Measurements from ENCODE around the gene HEATR5A. TPM values are rescaled to one million over a fixed set of nuclear protein-coding genes. Genes with fewer than 3 reads are reported as not detected.

HEATR5A gene
- total and polyA plus RNA-seq, 9 of the 15 experiments (the other 6 are each of a cell fraction or from before 2014, with no cell fraction given), result 8.0 to 50.9 (median 23.0) TPM

DNA sequence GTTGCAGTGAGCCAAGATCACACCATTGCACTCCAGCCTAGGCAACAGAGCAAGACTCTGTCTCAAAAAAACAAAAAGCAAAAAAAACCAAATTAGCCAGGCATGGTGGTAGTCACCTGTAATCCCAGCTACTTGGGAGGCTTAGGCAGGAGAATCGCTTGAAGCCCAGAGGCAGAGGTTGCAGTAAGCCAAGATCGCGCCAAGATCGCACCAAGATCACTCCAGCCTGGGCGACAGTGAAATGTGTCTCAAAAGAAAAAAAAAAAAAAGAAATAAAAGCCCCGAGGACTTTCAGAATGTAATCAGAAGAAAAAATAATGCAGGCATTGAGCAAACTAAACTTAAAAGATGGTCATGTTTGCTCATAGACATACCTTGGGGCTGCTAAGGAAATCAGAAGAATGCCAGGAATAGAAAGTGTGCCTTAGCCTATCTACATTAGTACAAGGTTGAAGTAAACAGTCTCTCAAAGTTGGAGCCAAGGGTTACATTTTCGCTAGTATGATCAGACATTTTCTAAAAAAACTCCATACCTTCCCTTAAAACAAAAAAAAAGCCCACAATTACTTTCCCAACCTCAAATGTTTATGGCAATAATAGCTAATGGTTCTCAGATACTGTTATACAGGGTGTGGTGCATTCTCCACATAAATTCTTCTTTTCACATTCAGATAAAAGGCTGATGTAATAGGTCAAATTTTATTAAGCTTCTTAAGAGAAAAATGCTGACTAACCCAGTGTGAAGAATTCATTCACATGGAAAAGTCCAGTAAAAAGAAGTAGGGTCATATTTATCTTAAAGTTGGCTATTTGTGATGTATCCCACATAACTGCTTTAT, 21.1 kb upstream of the HEATR5A start (continued):
- TF ChIP-seq SMAD4 (CRISPR knock-in tag; conservative IDR thresholded peaks at IDR 0.05) (no peak), SMARCE1 (IDR thresholded peaks at IDR 0.05) (no peak), SREBF2 (CRISPR knock-in tag; IDR thresholded peaks at IDR 0.05) (no peak)

GRCh38 chr14:31440280-31440679, 19.9 kb upstream of the HEATR5A start:
- DNase-seq (ENCODE audit: extremely low read depth in 1 of 4, low spot score in 3 of 4) (no peak), FAIRE-seq (no peak), ATAC-seq (no peak)
- Histone ChIP-seq H3K36me3 (ENCODE audit: control insufficient read depth, insufficient read depth, low read length) (no peaks in the 10 kb centered on the region), H3K4me3 (no peak overlapping the region), H3K79me2 (ENCODE audit: control insufficient read depth, insufficient read depth, low read length) (no peaks in the 10 kb centered on the region), H3K27me3 (ENCODE audit: control insufficient read depth in 2 of 2, insufficient read depth in 2 of 2, low read length in 2 of 2) (no peaks in the 10 kb centered on the region), H4K20me1 (replicated peaks; ENCODE audit: control insufficient read depth, insufficient read depth, low read length) (no peaks in the 10 kb centered on the region), H3K4me1 (replicated peaks in 1 of 2; ENCODE audit: control insufficient read depth in 2 of 2, insufficient read depth in 2 of 2, low read length in 2 of 2) (no peaks in the 10 kb centered on the region), H3K4me2 (ENCODE audit: insufficient read depth, low read length) (no peak overlapping the region), H3K27ac (ENCODE audit: extremely low read depth, low read depth, low read length) (no peak overlapping the region), H2AFZ (ENCODE audit: low read depth, low read length) (no peak overlapping the region), H3K9me1 (ENCODE audit: control insufficient read depth, insufficient read depth, low read length) (no peaks in the 10 kb centered on the region), H3K9me3 (replicated peaks; ENCODE audit: control insufficient read depth, insufficient read depth, low read depth, low read length) (no peaks in the 10 kb centered on the region), H3K9ac (ENCODE audit: insufficient read depth in 1 of 2, low read depth in 2 of 2, low read length in 2 of 2) (no peak overlapping the region)
- in situ Hi-C loops (cut with MboI) (no loop called here), intact Hi-C loops (cut with micrococcal nuclease) (no loop called here)
- TF ChIP-seq KLF16 (IDR thresholded peaks at IDR 0.05), result no peak
- no peak for TF ChIP-seq ZBTB7A (IDR thresholded peaks at IDR 0.05; ENCODE audit: borderline replicate concordance, control insufficient read depth, low read depth, low read length)
- no peak for TF ChIP-seq NFE2 (IDR thresholded peaks at IDR 0.05; ENCODE audit: low read depth)
- TF ChIP-seq NFIX (CRISPR knock-in tag; IDR thresholded peaks at IDR 0.05; ENCODE audit: low read depth), result no peak
- no peak for TF ChIP-seq PTTG1 (tag; IDR thresholded peaks at IDR 0.05; ENCODE audit: low read depth)
- TF ChIP-seq SOX6 (IDR thresholded peaks at IDR 0.05), result no peak
- no peak for TF ChIP-seq ZNF232 (CRISPR knock-in tag; IDR thresholded peaks at IDR 0.05)
- no peak for TF ChIP-seq HDAC1 (IDR thresholded peaks at IDR 0.05)
- no TSS peak for BruUV-seq (replicated peaks)
- ChIA-PET POLR2A (no interaction called here), CTCF (ENCODE audit: low intra/inter-chr PET ratio) (no interaction called here)
